Fibroblast of lung (primary cell): ENCODE data around the gene IGSF6.

Experiments
- CTCF ChIP-seq, 2 donors: IDR thresholded peaks in 1 of 2; conservative IDR thresholded peaks in 1 of 2; 1 replicate in 1 of 2; 2 replicates in 1 of 2; pipeline ENCODE4 v1.5.1; 2011 to 2012; ENCODE audit warnings: low read length in 2 of 2, control low read depth in 1 of 2, inconsistent platforms in 1 of 2, low read depth in 1 of 2, mild to moderate bottlenecking in 1 of 2
- EZH2 ChIP-seq: IDR thresholded peaks from 2 replicates; pipeline ENCODE4 v1.5.1; 2012; ENCODE audit warnings: low read length, control low read depth, mild to moderate bottlenecking; ENCODE audit errors: missing control alignments

- TF ChIP-seq CTCF (conservative IDR thresholded peaks at IDR 0.05 in 1 of 2, IDR thresholded peaks at IDR 0.05 in 1 of 2; ENCODE audit: low read depth in 1 of 2, low read length in 2 of 2) = no peak
- no peak for TF ChIP-seq EZH2
Observed at GRCh38 chr16:21611198-21611555, 41.2 kb downstream of the IGSF6 start.
